HUES6 (cell line): Measurements from ENCODE around the gene RPRD1B.

Experiments
- H3K27ac ChIP-seq: 2 replicates; pipeline ENCODE4 v1.7.0; 2013; ENCODE audit warnings: low read depth, mild to moderate bottlenecking, low read length, inconsistent platforms
- H3K27me3 ChIP-seq: 2 replicates; pipeline ENCODE4 v1.6.1; 2013; ENCODE audit warnings: low read length; ENCODE audit not compliant: control insufficient read depth, insufficient read depth
- H3K36me3 ChIP-seq: 2 replicates; pipeline ENCODE4 v1.6.1; 2013; ENCODE audit warnings: low read length; ENCODE audit not compliant: control insufficient read depth, insufficient read depth
- H3K4me1 ChIP-seq: 2 replicates; pipeline ENCODE4 v1.6.1; 2013; ENCODE audit warnings: low read length; ENCODE audit not compliant: control insufficient read depth, insufficient read depth
- H3K4me3 ChIP-seq: 2 replicates; pipeline ENCODE4 v1.5.1; 2013; ENCODE audit warnings: low read depth, low read length
- H3K9ac ChIP-seq: one replicate; pipeline ENCODE4 v1.6.1; 2013; ENCODE audit warnings: mild to moderate bottlenecking, low read length
- H3K9me3 ChIP-seq: 2 replicates; pipeline ENCODE4 v1.6.1; 2013; ENCODE audit warnings: low read depth, low read length; ENCODE audit not compliant: control insufficient read depth, insufficient read depth

RPRD1B gene

DNA sequence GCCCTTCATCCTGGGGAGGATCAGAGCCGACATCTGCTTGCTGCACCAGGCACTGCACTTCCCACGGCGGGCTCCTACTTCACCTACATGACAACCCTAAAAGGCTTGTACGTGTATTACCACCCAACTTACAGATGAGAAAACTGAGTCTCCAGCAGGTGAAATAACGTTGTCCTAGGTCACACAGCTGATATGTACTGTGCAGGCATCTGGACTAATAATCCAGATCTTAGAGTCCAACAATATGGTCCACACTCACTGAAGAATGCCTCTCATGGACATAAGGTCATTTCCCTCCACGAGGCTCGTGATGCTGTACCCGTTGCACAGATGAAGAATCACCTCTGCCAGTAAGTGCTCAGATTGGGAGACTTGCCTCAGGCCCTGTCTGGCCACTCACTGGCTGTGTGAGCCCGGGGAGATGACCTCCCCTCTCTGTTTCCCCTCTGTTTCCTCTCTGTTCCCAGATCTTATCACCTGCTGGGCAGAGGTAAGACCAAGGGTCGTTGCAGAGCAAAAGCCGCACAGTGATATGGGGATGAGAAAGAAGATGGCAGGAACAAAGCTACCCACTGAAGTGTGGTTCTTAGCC, 99.5 kb downstream of the RPRD1B start:
- H3K4me1 ChIP-seq, result peaks cover 11% of the 10 kb centered on the region; the same call in 1 of the 2 replicates
- no peak overlapping the region for H3K4me3 ChIP-seq
- H3K9ac ChIP-seq, result no peak overlapping the region
- no peaks in the 10 kb centered on the region for H3K36me3 ChIP-seq
- no peak overlapping the region for H3K27ac ChIP-seq
- H3K27me3 ChIP-seq, result no peaks in the 10 kb centered on the region
- no peaks in the 10 kb centered on the region for H3K9me3 ChIP-seq

DNA sequence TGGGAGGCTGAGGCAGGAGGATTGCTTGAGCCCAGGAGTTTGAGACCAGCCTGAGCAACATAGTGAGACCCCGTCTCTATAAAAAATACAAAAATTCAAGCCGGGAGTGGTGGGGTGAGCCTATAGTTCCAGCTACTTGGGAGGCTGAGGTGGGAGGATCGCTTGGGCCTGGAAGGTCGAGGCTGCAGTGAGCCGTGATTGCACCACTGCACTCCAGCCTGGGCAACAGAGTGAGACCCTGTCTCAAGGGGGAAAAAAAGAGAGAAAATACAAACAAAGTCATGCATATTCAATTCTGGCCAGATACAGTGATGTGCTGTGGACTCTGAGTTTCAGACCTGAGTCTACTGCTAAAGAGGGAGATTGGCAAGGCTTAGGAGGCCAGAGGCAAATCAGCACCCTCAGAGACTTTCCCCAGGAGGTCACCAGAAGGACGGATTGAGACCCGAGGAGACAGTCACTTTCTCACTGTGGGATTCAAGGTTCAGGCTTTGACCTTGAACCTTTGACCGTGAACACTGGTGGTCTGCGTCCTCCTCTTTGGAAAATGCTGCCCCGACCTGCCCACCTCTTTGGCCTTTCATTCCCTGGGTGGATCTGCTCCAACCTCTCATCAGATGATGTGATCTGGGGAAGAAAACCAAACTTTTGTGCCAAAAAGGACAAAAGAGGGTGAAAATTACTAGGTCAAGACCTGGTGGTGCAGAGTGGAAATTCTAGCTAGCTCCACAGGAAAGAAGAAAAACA, 100.3 kb downstream of the RPRD1B start:
- no peak overlapping the region for H3K4me3 ChIP-seq
- H3K9me3 ChIP-seq, result no peaks in the 10 kb centered on the region
- H3K27me3 ChIP-seq, result no peaks in the 10 kb centered on the region
- H3K9ac ChIP-seq, result no peak overlapping the region
- peaks cover 11% of the 10 kb centered on the region; the same call in 1 of the 2 replicates for H3K4me1 ChIP-seq
- no peak overlapping the region for H3K27ac ChIP-seq
- H3K36me3 ChIP-seq, result no peaks in the 10 kb centered on the region

DNA sequence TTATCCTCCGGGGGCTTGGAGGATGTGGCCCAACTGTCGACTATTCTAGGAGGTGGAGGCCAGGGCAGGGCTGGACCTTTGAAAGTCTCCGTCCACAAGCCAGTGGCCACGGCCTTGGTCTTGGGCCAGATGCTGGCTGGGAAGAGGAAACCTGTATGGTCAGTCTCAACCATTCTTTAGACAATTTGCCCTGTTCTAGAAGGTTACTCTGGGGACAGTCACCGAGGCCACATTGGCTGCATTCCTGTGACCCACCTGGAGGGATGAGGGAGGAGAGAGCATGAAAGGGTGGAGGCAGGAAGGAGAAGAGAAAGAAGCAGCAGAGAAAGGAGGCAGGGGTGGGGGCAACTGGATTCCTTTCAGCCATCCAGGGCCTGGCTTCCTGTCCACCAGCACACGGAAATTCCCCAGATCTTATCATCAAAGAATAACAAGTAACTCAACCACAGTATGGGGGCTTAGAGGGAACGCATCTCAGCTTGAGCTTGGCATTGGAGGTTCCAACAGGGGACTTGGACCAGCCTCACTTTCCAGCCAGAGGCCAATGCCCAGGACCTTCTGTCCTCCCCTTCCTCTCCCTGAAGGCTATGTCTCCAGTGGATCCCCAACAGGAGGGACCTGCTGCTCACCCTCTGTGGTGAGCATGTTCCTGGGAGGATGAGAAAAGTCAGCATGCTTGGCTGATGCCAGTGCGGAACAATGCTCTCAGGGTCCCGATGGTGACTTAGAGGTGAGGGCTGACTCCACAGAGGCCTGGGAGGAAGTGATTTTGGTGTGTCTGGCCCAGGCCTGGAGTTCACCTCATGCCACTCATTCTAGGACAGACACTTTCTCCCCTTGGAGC, 101.1 kb downstream of the RPRD1B start:
- Histone ChIP-seq H3K36me3 (no peaks in the 10 kb centered on the region), H3K9me3 (no peaks in the 10 kb centered on the region), H3K4me3 (no peak overlapping the region), H3K27ac (no peak overlapping the region), H3K27me3 (no peaks in the 10 kb centered on the region), H3K4me1 (peaks cover 17% of the 10 kb centered on the region; the same call in 1 of the 2 replicates), H3K9ac (peak overlapping the region; percentile 21)

DNA sequence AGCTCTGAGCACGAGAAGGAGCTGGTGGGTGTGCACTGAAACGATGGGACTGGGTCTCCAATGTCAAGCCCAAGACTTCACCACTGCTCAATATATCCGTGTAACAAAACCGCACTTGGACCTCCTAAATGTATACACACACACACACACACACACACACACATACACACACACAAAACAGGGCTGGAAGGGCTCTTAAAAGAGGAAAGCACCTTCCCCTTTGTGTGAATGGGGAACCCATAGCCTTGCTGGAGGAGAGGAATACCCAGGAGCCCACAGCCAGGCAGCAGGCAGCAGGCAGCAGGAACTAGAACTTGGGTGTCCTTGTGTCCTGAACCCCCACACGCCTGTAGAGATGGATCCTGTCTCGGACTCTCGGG, 101.7 kb downstream of the RPRD1B start:
- no peak overlapping the region for H3K27ac ChIP-seq
- no peak overlapping the region for H3K9ac ChIP-seq
- H3K36me3 ChIP-seq, result no peaks in the 10 kb centered on the region
- H3K4me3 ChIP-seq, result no peak overlapping the region
- H3K9me3 ChIP-seq, result no peaks in the 10 kb centered on the region
- no peaks in the 10 kb centered on the region for H3K27me3 ChIP-seq
- peaks cover 22% of the 10 kb centered on the region; the same call in 1 of the 2 replicates for H3K4me1 ChIP-seq

DNA sequence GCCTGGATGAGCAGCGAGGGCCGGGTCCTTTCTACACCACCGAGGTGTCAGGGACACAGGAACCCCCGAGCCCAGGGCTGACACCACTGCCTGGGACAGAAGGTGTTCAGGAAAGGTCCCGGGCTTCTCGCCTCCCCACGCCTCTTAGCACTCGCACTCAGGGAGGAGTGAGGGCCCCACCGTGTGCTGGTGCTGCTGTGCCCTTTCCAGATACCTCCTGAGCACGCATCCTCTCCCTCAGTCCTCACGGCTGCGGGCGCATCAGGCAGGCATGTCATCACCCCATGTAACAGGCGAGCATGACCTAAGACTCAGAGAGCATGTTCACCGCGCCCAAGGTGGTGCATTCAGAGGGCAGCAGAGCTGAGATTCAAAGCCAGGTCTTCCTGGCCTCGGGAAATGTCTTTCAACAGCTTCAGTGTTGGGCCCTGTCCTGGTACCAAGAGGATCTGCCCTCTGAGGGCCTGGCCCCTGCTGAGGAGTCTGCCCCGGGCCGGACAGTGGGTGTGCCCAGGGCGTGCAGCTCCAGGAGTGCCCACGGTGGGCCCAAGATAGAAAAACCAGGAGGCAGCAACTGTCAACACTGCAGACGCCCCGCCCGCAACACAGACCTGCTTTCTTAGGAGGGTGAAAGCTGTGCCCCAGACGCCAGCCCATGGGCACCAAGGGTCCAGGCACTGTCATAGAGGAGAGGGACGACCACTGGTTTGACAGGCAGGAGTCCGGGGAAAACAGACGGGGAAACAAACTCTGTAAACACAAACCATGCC, 102.3 kb downstream of the RPRD1B start:
- Histone ChIP-seq H3K36me3 (no peaks in the 10 kb centered on the region), H3K9ac (no peak overlapping the region), H3K27me3 (no peaks in the 10 kb centered on the region), H3K4me3 (no peak overlapping the region), H3K27ac (no peak overlapping the region), H3K9me3 (no peaks in the 10 kb centered on the region), H3K4me1 (peaks cover 24% of the 10 kb centered on the region; the same call in 1 of the 2 replicates)

DNA sequence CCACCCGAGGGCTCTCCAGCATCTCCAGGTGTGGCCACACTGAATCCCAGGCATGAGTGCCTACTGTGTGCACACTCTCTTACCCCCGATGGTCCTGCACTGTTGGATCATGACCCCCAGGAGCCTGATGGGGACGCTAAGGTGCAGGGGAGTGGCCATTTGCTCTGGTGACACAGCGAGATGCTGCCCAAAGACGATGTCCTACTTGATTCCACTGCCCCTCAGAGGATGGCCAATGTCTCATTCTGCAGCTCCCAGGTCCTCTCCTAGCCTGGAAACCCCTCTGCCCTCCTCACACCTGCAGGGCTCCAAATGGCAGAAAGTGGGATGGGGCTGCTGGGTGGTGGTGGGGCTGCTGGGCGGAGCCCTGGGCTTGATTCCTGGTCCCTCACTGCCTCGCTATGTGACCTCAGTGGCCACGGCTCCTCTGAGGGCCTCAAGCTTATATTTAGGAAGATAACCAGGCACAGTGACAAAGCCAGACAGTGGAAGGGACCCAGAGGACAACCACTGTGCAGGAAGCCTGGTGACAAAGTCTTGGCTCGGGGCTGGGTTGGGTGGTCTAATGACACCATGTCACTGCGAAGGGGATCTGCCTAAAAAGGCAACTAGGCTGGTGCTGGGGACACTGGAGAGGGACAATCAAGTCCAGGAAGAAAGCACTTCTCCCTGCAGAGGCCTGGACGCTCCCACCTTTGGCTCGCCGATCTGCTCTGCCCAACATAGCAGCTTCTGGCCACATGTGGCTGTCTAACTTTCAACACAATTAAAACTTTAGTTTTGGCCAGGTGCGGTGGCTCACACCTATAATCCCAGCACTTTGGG, 103.1 kb downstream of the RPRD1B start:
- Histone ChIP-seq H3K4me3 (no peak overlapping the region), H3K36me3 (no peaks in the 10 kb centered on the region), H3K4me1 (peaks cover 29% of the 10 kb centered on the region; the same call in 1 of the 2 replicates), H3K9me3 (no peaks in the 10 kb centered on the region), H3K27ac (no peak overlapping the region), H3K9ac (no peak overlapping the region), H3K27me3 (no peaks in the 10 kb centered on the region)

DNA sequence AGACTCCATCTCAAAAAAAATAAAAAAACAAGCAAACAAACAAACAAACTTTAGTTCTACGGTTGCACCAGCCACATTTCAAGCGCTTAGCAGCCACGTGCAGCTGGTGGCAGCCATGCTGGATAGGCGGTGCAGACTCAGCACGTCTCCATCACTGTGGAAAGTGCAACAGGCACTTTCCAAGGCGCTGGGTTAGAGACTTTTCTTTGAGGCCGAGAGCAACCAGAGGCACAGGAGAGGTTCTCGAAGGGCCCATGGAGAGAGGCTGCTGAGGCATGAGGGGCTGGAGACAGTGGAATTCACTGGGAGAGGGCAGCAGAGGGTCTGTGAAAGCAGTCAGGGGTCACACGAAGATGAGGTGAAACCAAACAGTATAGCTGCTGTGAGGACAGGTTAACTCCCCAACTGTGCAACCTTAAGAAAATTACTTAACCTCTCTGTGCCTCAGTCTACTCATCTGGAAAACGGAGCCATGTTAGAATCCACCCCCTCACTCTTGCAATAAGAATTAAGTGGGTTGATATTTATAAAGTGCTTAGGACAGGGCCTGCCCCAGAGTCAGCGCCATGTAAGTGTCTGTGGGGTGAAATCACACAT, 104.0 kb downstream of the RPRD1B start:
- Histone ChIP-seq H3K4me3 (no peak overlapping the region), H3K36me3 (no peaks in the 10 kb centered on the region), H3K9ac (no peak overlapping the region), H3K27ac (no peak overlapping the region), H3K4me1 (peaks cover 29% of the 10 kb centered on the region; the same call in 1 of the 2 replicates), H3K27me3 (no peaks in the 10 kb centered on the region), H3K9me3 (no peaks in the 10 kb centered on the region)

DNA sequence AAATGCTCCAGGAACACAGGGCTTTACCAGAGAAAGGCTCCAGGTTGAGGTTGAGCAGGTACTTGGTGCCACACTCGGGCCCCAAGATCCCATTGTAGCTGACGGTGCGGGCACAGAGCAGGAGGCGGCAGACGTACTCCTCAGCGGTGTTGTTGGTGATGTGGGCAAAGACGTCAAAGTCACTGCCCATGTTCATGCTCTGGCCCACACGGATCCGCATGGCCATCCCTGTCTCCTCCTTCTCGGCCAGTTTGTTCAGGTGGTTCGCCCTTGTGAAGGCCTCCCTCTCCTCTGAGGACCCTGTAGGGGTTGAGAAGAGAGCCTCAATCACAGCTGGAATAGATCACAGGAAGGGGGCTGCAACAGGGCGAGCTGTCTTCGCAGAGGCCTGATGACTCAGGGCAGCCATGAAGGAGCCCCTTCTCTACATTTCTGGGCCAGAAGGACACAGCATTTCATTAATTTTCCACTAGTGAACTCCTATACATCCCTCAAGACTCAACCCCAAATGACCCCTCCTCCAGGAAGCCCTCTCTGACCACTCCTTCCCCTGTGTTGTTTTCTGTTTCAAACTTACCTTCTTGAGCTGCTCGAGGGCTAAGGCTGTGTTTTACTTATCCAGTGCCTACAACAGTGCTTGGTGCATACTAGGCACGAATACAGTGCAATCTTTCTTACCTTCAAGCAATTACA, 104.7 kb downstream of the RPRD1B start:
- H3K27me3 ChIP-seq, result no peaks in the 10 kb centered on the region
- H3K4me3 ChIP-seq, result no peak overlapping the region
- H3K9ac ChIP-seq, result no peak overlapping the region
- H3K36me3 ChIP-seq, result no peaks in the 10 kb centered on the region
- H3K27ac ChIP-seq, result no peak overlapping the region
- H3K9me3 ChIP-seq, result no peaks in the 10 kb centered on the region
- peaks cover 31% of the 10 kb centered on the region; the same call in 1 of the 2 replicates for H3K4me1 ChIP-seq

DNA sequence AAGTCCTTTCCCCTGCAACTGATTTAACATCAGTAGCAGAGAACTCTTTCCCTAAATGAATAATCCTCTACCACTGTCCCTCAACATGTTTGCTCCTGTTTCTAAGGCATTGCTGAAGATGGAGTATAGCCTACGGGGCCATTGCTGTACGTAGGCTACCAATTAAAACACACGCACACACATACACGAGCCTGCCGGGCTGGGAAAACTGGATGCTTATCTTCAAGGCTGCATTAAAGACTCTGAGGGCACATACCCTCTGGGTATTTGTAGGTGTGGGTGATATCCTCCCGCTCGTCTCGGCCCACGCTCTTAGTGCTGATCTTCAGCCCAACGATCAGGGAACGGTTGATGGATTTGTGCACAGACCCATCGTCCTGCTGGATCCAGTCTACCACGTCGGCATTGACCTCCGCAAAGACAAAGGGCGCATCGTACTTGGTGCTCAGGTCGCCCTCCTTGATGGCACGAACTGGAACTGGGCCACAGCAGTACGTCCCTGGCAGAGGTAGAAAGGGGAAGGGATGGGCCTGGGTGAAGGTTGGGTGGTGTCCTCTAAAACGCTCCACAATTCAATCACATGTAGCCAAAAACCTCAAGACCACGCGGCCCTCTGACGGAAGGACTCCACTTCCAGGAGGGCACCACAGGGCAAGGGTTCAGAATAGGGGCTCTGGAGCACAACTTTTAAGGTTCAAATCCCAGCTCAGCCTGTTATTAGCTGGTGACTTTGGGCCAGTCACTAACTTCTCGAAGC, 105.8 kb downstream of the RPRD1B start:
- no peak overlapping the region for H3K4me3 ChIP-seq
- H3K27me3 ChIP-seq, result no peaks in the 10 kb centered on the region
- H3K36me3 ChIP-seq, result no peaks in the 10 kb centered on the region
- no peaks in the 10 kb centered on the region for H3K9me3 ChIP-seq
- H3K9ac ChIP-seq, result no peak overlapping the region
- peaks cover 39% of the 10 kb centered on the region for H3K4me1 ChIP-seq
- no peak overlapping the region for H3K27ac ChIP-seq
